Neutrophil (primary cell): Measurements from ENCODE around the gene PCDH12.

Experiments
- H3K27ac ChIP-seq: fragments of 200-600 bp; sonication (generic); 2 replicates; pipeline ENCODE4 v1.5.1; 2016; ENCODE audit warnings: mild to moderate bottlenecking, moderate library complexity
- H3K27me3 ChIP-seq: fragments of 200-600 bp; sonication (generic); 2 replicates; pipeline ENCODE4 v1.6.0; 2016; ENCODE audit warnings: mild to moderate bottlenecking
- H3K36me3 ChIP-seq: fragments of 200-600 bp; sonication (generic); 2 replicates; pipeline ENCODE4 v1.5.1; 2017
- H3K4me1 ChIP-seq, 2 experiments: fragments of 200-600 bp in 1 of 2; sonication (generic) in 1 of 2; 1 replicate in 1 of 2; 2 replicates in 1 of 2; pipeline versions ENCODE4 v1.5.1 to v1.6.1; 2013 to 2016; ENCODE audit warnings: low read depth in 1 of 2, low read length in 1 of 2, mild to moderate bottlenecking in 1 of 2, moderate library complexity in 1 of 2; ENCODE audit not compliant: control insufficient read depth in 1 of 2, insufficient read depth in 1 of 2
- H3K4me3 ChIP-seq, 2 experiments: fragments of 200-600 bp in 1 of 2; sonication (generic) in 1 of 2; 1 replicate in 1 of 2; 2 replicates in 1 of 2; pipeline ENCODE4 v1.5.1; 2013 to 2016; ENCODE audit warnings: low read depth in 1 of 2, low read length in 1 of 2, mild to moderate bottlenecking in 1 of 2, moderate library complexity in 1 of 2
- H3K9me3 ChIP-seq: fragments of 200-600 bp; sonication (generic); 2 replicates; pipeline ENCODE4 v1.5.1; 2016
- TF ChIP-seq, protein P1 (sequence below): fragments of 200-600 bp; sonication (generic); IDR thresholded peaks from 2 replicates; pipeline ENCODE4 v1.5.1; 2016; ENCODE audit warnings: antibody characterized with exemption

The PCDH12 gene

DNA sequence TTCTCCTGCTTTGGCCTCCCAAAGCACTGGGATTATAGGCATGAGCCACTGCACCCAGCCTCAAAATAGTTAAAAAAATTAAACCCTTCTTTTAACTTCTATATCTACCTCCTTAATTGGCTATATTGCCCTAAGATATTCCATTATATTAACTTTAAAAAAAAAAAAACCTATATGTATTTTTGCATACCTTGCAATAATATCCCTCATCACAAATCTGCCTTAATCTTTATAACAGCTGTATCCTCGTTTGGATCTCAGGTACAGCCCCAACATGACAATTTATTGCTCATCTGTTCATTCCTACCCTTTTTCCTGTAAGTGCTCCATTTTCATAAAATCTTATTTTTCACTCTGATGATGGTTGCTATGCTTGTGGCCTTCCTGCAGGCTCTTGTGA, 42.2 kb upstream of the PCDH12 start:
- H3K27me3 ChIP-seq: no peaks in the 10 kb centered on the region
- TF ChIP-seq, protein P1, sequence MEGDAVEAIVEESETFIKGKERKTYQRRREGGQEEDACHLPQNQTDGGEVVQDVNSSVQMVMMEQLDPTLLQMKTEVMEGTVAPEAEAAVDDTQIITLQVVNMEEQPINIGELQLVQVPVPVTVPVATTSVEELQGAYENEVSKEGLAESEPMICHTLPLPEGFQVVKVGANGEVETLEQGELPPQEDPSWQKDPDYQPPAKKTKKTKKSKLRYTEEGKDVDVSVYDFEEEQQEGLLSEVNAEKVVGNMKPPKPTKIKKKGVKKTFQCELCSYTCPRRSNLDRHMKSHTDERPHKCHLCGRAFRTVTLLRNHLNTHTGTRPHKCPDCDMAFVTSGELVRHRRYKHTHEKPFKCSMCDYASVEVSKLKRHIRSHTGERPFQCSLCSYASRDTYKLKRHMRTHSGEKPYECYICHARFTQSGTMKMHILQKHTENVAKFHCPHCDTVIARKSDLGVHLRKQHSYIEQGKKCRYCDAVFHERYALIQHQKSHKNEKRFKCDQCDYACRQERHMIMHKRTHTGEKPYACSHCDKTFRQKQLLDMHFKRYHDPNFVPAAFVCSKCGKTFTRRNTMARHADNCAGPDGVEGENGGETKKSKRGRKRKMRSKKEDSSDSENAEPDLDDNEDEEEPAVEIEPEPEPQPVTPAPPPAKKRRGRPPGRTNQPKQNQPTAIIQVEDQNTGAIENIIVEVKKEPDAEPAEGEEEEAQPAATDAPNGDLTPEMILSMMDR: no peak
- no peaks in the 10 kb centered on the region for H3K4me1 ChIP-seq
- H3K4me3 ChIP-seq: no peak overlapping the region
- H3K27ac ChIP-seq: no peak overlapping the region
- no peaks in the 10 kb centered on the region for H3K9me3 ChIP-seq
- peaks cover 41% of the 10 kb centered on the region for H3K36me3 ChIP-seq

DNA sequence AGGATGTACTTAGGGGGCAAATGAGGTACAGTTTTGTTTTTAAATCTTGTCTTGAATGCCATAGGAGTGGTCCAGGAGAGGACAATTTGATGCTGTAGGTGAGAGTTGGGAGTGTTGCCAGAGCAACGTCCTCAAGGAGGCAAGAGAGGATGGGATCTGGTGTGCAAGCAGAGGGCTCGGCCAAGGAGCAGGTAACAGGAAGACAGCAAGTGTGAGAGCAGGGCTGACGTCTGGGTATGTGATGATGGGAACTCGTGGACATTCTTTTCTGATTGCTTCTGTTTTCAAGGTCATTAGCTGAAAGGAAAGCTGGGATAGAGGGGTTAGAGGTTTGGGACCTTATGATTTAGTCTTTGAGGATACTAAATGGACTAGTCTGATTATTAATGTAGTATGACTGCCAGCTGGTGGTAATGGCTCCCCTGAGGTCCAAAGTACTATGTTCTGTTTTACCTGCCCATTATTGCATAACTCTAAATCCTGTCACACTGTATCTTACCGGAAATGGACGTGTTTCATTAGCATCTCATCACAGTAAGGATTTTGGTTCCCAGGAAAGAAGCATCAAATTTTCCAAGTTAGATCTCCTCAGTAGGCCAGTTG, 39.5 kb upstream of the PCDH12 start:
- no peaks in the 10 kb centered on the region for H3K4me1 ChIP-seq
- no peaks in the 10 kb centered on the region for H3K9me3 ChIP-seq
- peaks cover 37% of the 10 kb centered on the region for H3K36me3 ChIP-seq
- TF ChIP-seq, protein P1: no peak
- H3K4me3 ChIP-seq: no peak overlapping the region
- H3K27ac ChIP-seq: no peak overlapping the region
- H3K27me3 ChIP-seq: no peaks in the 10 kb centered on the region

DNA sequence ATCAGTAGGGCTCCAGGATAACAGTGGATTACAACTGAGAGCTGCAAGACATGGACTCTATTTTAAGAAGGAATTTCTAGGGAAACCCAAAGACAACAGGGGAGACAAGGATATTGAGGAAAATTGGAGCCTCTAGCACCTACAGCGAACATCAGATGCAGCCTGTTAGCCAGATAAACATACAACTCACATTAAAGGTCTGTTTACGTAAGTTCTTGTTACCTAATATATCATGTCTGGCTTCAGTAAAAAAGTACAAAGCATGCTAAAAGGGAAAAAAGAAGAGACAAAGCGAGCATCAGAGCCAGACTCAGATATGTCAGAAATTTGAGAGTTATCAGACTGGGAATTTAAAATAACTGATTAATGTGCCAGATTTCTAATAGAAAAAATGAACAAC, 37.7 kb upstream of the PCDH12 start:
- Histone ChIP-seq H3K4me3 (no peak overlapping the region), H3K36me3 (peaks cover 22% of the 10 kb centered on the region), H3K27ac (no peak overlapping the region), H3K4me1 (no peaks in the 10 kb centered on the region), H3K9me3 (no peaks in the 10 kb centered on the region), H3K27me3 (no peaks in the 10 kb centered on the region)
- TF ChIP-seq, protein P1: no peak

DNA sequence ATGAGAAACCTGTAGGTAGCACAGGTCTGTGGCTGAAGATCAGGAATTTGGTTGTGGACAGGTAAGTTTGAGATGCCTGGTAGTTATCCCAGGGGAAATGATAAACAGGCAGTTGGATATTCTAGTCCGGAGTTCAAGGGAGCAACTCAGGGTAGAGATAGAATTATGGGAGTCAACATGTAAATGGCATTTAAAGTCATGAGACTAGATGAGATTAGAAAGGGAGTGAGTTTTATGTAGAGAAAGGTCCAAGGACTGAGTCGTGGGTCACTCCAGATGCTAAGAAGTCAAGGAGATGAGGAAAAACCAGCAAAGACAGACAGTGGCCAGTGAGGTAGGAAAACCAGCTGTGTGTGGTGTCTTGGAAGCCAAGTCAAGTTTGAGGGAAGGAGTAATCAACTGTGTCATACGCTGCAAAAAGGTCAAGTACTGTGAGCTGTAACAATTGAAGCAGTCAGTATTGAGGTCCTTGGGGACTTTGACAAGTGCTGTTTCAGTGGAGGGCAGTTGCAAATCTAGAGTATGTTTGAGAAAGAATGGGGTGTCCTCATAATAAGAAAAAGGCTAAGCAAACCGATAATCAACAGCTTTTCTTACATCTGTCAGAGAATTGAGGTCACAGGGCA, 36.6 kb upstream of the PCDH12 start:
- TF ChIP-seq, protein P1: no peak
- no peak overlapping the region for H3K4me3 ChIP-seq
- H3K36me3 ChIP-seq: peaks cover 21% of the 10 kb centered on the region
- H3K9me3 ChIP-seq: no peaks in the 10 kb centered on the region
- no peak overlapping the region for H3K27ac ChIP-seq
- no peaks in the 10 kb centered on the region for H3K4me1 ChIP-seq
- no peaks in the 10 kb centered on the region for H3K27me3 ChIP-seq

DNA sequence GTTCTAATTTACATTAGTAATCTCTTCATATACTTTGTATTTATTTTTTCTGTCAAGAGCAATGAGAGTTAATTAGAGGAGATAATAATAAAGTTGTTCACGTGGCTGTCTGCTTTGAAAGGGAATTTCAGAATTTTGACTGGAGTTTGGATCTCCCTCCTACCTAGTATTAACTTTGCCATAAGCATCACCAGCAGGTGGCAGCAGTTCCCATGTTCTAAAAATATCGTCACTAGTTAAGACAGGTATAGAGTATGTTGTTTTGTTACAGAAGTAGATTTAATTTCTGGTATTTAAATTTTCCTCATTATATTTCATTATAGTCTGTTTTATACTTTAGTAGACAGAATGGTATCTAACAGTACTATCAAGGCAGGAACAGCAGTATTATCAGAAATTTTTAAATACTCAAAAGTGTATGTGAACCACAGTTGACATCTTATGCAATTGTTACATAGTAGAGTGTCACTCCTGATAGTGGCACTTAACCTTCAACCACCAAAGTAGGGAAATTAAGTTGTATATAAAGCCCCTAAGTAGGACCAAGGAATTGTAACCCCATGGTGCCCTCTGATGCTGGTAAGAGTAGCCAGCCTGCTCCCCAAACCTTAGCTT, 34.5 kb upstream of the PCDH12 start:
- Histone ChIP-seq H3K4me1 (no peaks in the 10 kb centered on the region), H3K4me3 (no peak overlapping the region), H3K27ac (no peak overlapping the region), H3K36me3 (peaks cover 40% of the 10 kb centered on the region), H3K9me3 (no peaks in the 10 kb centered on the region), H3K27me3 (no peaks in the 10 kb centered on the region)
- TF ChIP-seq, protein P1: peak; percentile 73
